ENCODE results near the gene HS3ST6. TPM values are rescaled to one million over a fixed set of nuclear protein-coding genes. Genes with fewer than 3 reads are reported as not detected.
"Not testable (repeated sequence)": the region's sequence is repeated elsewhere in the genome, so short reads cannot be mapped to it uniquely, and the experiment has no call there.

The HS3ST6 gene
- total RNA-seq, 3 donors from 2014 or later (not counting 1 experiment from before 2014, with no cell fraction given): not detected

GRCh38 chr16:1940273-1941161 lies 22.3 kb upstream of the HS3ST6 start:
- Mint-ChIP-seq H3K27ac (no peak overlapping the region), H3K36me3 (no peaks in the 10 kb centered on the region), H3K4me1 (peaks cover 6 to 24% of the 10 kb centered on the region in 2 donors), H3K9me3 (no peaks in the 10 kb centered on the region), H3K4me3 (no peak overlapping the region), H3K27me3 (ENCODE audit: low read depth in 2 of 2) (no peaks in the 10 kb centered on the region)
- Histone ChIP-seq H3K36me3 (ENCODE audit: control insufficient read depth, insufficient read depth, low read length) (peaks cover 15% of the 10 kb centered on the region), H3K4me1 (ENCODE audit: control insufficient read depth, insufficient read depth, low read length) (peaks cover 32% of the 10 kb centered on the region), H3K9me3 (ENCODE audit: control insufficient read depth, insufficient read depth, low read length) (no peaks in the 10 kb centered on the region), H3K4me3 (ENCODE audit: low read length) (no peak overlapping the region), H3K27me3 (ENCODE audit: control insufficient read depth, insufficient read depth, low read length) (no peaks in the 10 kb centered on the region), H3K27ac (ENCODE audit: low read length) (no peak overlapping the region)
- 91% methylated on average over 23 of the region's 23 CpGs for WGBS (ENCODE audit: insufficient coverage)
- no peak for ATAC-seq
- no peak for DNase-seq
- no peak for TF ChIP-seq CTCF (IDR thresholded peaks at IDR 0.05)
- intact Hi-C loops (cut with micrococcal nuclease): no loop called here

- H3K9me3 ChIP-seq (ENCODE audit: control insufficient read depth, insufficient read depth, low read length); H3K4me3 Mint-ChIP-seq; H3K27ac ChIP-seq (ENCODE audit: low read length); H3K4me3 ChIP-seq (ENCODE audit: low read length); intact Hi-C loops (cut with micrococcal nuclease); H3K27me3 ChIP-seq (ENCODE audit: control insufficient read depth, insufficient read depth, low read length); ATAC-seq; H3K27me3 Mint-ChIP-seq (ENCODE audit: low read depth in 2 of 2); H3K27ac Mint-ChIP-seq; DNase-seq; H3K9me3 Mint-ChIP-seq; H3K36me3 Mint-ChIP-seq: not testable (repeated sequence)
- peaks cover 15% of the 10 kb centered on the region for H3K36me3 ChIP-seq (ENCODE audit: control insufficient read depth, insufficient read depth, low read length)
- peaks cover 6 to 24% of the 10 kb centered on the region in 2 donors for H3K4me1 Mint-ChIP-seq
- WGBS (ENCODE audit: insufficient coverage): 98% methylated on average over 8 of the region's 8 CpGs
- H3K4me1 ChIP-seq (ENCODE audit: control insufficient read depth, insufficient read depth, low read length): peaks cover 32% of the 10 kb centered on the region
These were observed 21.6 kb upstream of the HS3ST6 start for GRCh38 chr16:1939833-1940232.

- intact Hi-C loops (cut with micrococcal nuclease): no loop called here
- no peak for DNase-seq
- Histone ChIP-seq H3K4me3 (ENCODE audit: low read length) (no peak overlapping the region), H3K27me3 (ENCODE audit: control insufficient read depth, insufficient read depth, low read length) (no peaks in the 10 kb centered on the region), H3K9me3 (ENCODE audit: control insufficient read depth, insufficient read depth, low read length) (no peaks in the 10 kb centered on the region), H3K4me1 (ENCODE audit: control insufficient read depth, insufficient read depth, low read length) (peaks cover 32% of the 10 kb centered on the region), H3K36me3 (ENCODE audit: control insufficient read depth, insufficient read depth, low read length) (peaks cover 15% of the 10 kb centered on the region), H3K27ac (ENCODE audit: low read length) (no peak overlapping the region)
- 92% methylated on average over 17 of the region's 17 CpGs for WGBS (ENCODE audit: insufficient coverage)
- no peaks in the 10 kb centered on the region for H3K36me3 Mint-ChIP-seq
- no peak overlapping the region for H3K27ac Mint-ChIP-seq
- TF ChIP-seq CTCF (IDR thresholded peaks at IDR 0.05): no peak
- no peaks in the 10 kb centered on the region for H3K9me3 Mint-ChIP-seq
- H3K27me3 Mint-ChIP-seq (ENCODE audit: low read depth in 2 of 2): no peaks in the 10 kb centered on the region
- H3K4me3 Mint-ChIP-seq: no peak overlapping the region
- peaks cover 0 to 21% of the 10 kb centered on the region in 2 donors for H3K4me1 Mint-ChIP-seq
- no peak for ATAC-seq
These were observed 20.7 kb upstream of the HS3ST6 start for GRCh38 chr16:1938910-1939309.

GRCh38 chr16:1938316-1938715 lies 20.1 kb upstream of the HS3ST6 start:
- ATAC-seq: no peak
- Histone ChIP-seq H3K36me3 (ENCODE audit: control insufficient read depth, insufficient read depth, low read length) (peaks cover 15% of the 10 kb centered on the region), H3K27ac (ENCODE audit: low read length) (no peak overlapping the region), H3K9me3 (ENCODE audit: control insufficient read depth, insufficient read depth, low read length) (no peaks in the 10 kb centered on the region), H3K4me1 (ENCODE audit: control insufficient read depth, insufficient read depth, low read length) (peaks cover 27% of the 10 kb centered on the region), H3K4me3 (ENCODE audit: low read length) (no peak overlapping the region), H3K27me3 (ENCODE audit: control insufficient read depth, insufficient read depth, low read length) (no peaks in the 10 kb centered on the region)
- no peaks in the 10 kb centered on the region for H3K9me3 Mint-ChIP-seq
- 94% methylated on average over 10 of the region's 10 CpGs for WGBS (ENCODE audit: insufficient coverage)
- H3K36me3 Mint-ChIP-seq: no peaks in the 10 kb centered on the region
- H3K27ac Mint-ChIP-seq: no peak overlapping the region
- intact Hi-C loops (cut with micrococcal nuclease): no loop called here
- DNase-seq: no peak
- TF ChIP-seq CTCF (IDR thresholded peaks at IDR 0.05): no peak
- H3K4me1 Mint-ChIP-seq: peaks cover 0 to 16% of the 10 kb centered on the region in 2 donors
- no peaks in the 10 kb centered on the region for H3K27me3 Mint-ChIP-seq (ENCODE audit: low read depth in 2 of 2)
- no peak overlapping the region for H3K4me3 Mint-ChIP-seq

Data from natural killer cell (primary cell).